K562 (cell line): ENCODE measurements around the gene SLC2A10. TPM values are rescaled to one million over a fixed set of nuclear protein-coding genes. Genes with fewer than 3 reads are reported as not detected.
A peak's percentile ranks its signal among the peaks of the same experiment; 100 is the strongest.

Experiments used
- FOXJ2 ChIP-seq: fragments of 200-800 bp; sonication (Bioruptor generic); IDR thresholded peaks from 2 replicates; pipeline ENCODE4 v1.6.1; 2016; ENCODE audit warnings: missing genetic modification characterization, missing compliant biosample characterization
- MYC ChIP-seq, 2 experiments: fragments of 250-450 bp in 1 of 2; sonication (Bioruptor Pico) in 1 of 2; IDR thresholded peaks; 2 replicates each; pipeline versions ENCODE4 v1.5.1 to v1.6.1; 2012 to 2021; ENCODE audit warnings: low read depth in 2 of 2, borderline replicate concordance in 1 of 2, improper control_type of control experiment in 1 of 2, low read length in 1 of 2, mild to moderate bottlenecking in 1 of 2, moderate library complexity in 1 of 2
- MYNN ChIP-seq, 2 experiments: sonication (generic); formaldehyde crosslinking in 1 of 2; IDR thresholded peaks; 2 replicates each; pipeline versions ENCODE4 v1.5.0 to v1.6.1; 2016 to 2020; ENCODE audit warnings: antibody characterized with exemption in 1 of 2, missing genetic modification reagents in 1 of 2
- OTX1 ChIP-seq: fragments of 450-650 bp; formaldehyde crosslinking; IDR thresholded peaks from 2 replicates; pipeline ENCODE4 v1.4.0; 2022; ENCODE audit warnings: mild to moderate bottlenecking
- RAD51 ChIP-seq: fragments of 450-650 bp; IDR thresholded peaks from 2 replicates; pipeline ENCODE4 v1.7.1; 2016; ENCODE audit warnings: low read depth, mild to moderate bottlenecking, borderline replicate concordance
- polyA plus RNA-seq, 8 experiments: library from polyadenylated mRNA; depleted of rRNA in 4 of 8; stranded (reverse) in 5 of 8; unstranded in 3 of 8; fragments of >200 nt; fragmentation: Nextera tagmentation in 2 of 8; fragmentation: Illumina TruSeq in 1 of 8; extraction: Ambion mirVana in 2 of 8; extraction: Trizol in 1 of 8; gene quantifications; 2 replicates each; pipeline versions ENCODE4 v1.2.1 to v1.2.3, GENCODE V29; 2011 to 2014; ENCODE audit warnings: inconsistent platforms in 1 of 8, missing spikeins in 1 of 8
- total RNA-seq, 7 experiments: library from RNA; depleted of rRNA in 6 of 7; stranded (reverse); fragments of >200 nt in 6 of 7; fragmentation: Illumina TruSeq in 2 of 7; extraction: Trizol in 2 of 7; gene quantifications; 2 replicates each; pipeline versions ENCODE4 v1.2.1 to v1.2.3, GENCODE V29; 2011 to 2021; ENCODE audit warnings: low replicate concordance in 1 of 7
- TF ChIP-seq, protein P1 (sequence below): conservative IDR thresholded peaks from 2 replicates; pipeline ENCODE4 v1.6.1; 2011; ENCODE audit warnings: low read depth, mild to moderate bottlenecking, low read length; ENCODE audit not compliant: control insufficient read depth
- TF ChIP-seq, protein P2 (sequence below): fragments of 450-650 bp; IDR thresholded peaks from 2 replicates; pipeline ENCODE4 v1.6.1; 2016; ENCODE audit warnings: low read depth, mild to moderate bottlenecking, moderate library complexity
- TF ChIP-seq, protein P3 (sequence below): sonication (generic); formaldehyde crosslinking; IDR thresholded peaks from 2 replicates; pipeline ENCODE4 v1.8.0; 2022; ENCODE audit warnings: mild to moderate bottlenecking, missing genetic modification reagents, borderline replicate concordance
- TF ChIP-seq, protein P4 (sequence below), 2 experiments: fragments of 450-650 bp; IDR thresholded peaks; 2 replicates each; pipeline ENCODE4 v1.6.1; 2018; ENCODE audit warnings: mild to moderate bottlenecking in 2 of 2, low read depth in 1 of 2; ENCODE audit not compliant: partially characterized antibody in 2 of 2

The SLC2A10 gene
- total and polyA plus RNA-seq, 9 of the 15 experiments (the other 6 are each of a cell fraction or from before 2014, with no cell fraction given): 0.01 to 1.8 (median 0.10) TPM

GRCh38 chr20:46683939-46684750, 25.3 kb upstream of the SLC2A10 start (continued):
- TF ChIP-seq, protein P1, sequence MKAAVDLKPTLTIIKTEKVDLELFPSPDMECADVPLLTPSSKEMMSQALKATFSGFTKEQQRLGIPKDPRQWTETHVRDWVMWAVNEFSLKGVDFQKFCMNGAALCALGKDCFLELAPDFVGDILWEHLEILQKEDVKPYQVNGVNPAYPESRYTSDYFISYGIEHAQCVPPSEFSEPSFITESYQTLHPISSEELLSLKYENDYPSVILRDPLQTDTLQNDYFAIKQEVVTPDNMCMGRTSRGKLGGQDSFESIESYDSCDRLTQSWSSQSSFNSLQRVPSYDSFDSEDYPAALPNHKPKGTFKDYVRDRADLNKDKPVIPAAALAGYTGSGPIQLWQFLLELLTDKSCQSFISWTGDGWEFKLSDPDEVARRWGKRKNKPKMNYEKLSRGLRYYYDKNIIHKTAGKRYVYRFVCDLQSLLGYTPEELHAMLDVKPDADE: 0 out of 2 replicates have a peak, but pooled peaks have one; percentile 39
- TF ChIP-seq, protein P2, sequence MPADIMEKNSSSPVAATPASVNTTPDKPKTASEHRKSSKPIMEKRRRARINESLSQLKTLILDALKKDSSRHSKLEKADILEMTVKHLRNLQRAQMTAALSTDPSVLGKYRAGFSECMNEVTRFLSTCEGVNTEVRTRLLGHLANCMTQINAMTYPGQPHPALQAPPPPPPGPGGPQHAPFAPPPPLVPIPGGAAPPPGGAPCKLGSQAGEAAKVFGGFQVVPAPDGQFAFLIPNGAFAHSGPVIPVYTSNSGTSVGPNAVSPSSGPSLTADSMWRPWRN: no peak
- TF ChIP-seq FOXJ2 (tag) (no peak), MYC (IDR thresholded peaks at IDR 0.05; ENCODE audit: low read depth, low read length) (peak; percentile 94), MYC (CRISPR knock-in tag; IDR thresholded peaks at IDR 0.05; ENCODE audit: borderline replicate concordance, low read depth) (0 out of 2 replicates have a peak, but pooled peaks have one; percentile 22), RAD51 (peak; percentile 95), OTX1 (CRISPR knock-in tag) (0 out of 2 replicates have a peak, but pooled peaks have one; percentile 11), MYNN (IDR thresholded peaks at IDR 0.05) (peak; percentile 34; the same call in 1 of the 2 replicates), MYNN (CRISPR knock-in tag; IDR thresholded peaks at IDR 0.05) (no peak)
- TF ChIP-seq, protein P3, sequence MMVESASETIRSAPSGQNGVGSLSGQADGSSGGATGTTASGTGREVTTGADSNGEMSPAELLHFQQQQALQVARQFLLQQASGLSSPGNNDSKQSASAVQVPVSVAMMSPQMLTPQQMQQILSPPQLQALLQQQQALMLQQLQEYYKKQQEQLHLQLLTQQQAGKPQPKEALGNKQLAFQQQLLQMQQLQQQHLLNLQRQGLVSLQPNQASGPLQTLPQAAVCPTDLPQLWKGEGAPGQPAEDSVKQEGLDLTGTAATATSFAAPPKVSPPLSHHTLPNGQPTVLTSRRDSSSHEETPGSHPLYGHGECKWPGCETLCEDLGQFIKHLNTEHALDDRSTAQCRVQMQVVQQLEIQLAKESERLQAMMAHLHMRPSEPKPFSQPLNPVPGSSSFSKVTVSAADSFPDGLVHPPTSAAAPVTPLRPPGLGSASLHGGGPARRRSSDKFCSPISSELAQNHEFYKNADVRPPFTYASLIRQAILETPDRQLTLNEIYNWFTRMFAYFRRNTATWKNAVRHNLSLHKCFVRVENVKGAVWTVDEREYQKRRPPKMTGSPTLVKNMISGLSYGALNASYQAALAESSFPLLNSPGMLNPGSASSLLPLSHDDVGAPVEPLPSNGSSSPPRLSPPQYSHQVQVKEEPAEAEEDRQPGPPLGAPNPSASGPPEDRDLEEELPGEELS (CRISPR knock-in tag): no peak
- TF ChIP-seq, protein P4, sequence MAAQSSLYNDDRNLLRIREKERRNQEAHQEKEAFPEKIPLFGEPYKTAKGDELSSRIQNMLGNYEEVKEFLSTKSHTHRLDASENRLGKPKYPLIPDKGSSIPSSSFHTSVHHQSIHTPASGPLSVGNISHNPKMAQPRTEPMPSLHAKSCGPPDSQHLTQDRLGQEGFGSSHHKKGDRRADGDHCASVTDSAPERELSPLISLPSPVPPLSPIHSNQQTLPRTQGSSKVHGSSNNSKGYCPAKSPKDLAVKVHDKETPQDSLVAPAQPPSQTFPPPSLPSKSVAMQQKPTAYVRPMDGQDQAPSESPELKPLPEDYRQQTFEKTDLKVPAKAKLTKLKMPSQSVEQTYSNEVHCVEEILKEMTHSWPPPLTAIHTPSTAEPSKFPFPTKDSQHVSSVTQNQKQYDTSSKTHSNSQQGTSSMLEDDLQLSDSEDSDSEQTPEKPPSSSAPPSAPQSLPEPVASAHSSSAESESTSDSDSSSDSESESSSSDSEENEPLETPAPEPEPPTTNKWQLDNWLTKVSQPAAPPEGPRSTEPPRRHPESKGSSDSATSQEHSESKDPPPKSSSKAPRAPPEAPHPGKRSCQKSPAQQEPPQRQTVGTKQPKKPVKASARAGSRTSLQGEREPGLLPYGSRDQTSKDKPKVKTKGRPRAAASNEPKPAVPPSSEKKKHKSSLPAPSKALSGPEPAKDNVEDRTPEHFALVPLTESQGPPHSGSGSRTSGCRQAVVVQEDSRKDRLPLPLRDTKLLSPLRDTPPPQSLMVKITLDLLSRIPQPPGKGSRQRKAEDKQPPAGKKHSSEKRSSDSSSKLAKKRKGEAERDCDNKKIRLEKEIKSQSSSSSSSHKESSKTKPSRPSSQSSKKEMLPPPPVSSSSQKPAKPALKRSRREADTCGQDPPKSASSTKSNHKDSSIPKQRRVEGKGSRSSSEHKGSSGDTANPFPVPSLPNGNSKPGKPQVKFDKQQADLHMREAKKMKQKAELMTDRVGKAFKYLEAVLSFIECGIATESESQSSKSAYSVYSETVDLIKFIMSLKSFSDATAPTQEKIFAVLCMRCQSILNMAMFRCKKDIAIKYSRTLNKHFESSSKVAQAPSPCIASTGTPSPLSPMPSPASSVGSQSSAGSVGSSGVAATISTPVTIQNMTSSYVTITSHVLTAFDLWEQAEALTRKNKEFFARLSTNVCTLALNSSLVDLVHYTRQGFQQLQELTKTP (IDR thresholded peaks at IDR 0.05; ENCODE audit: low read depth in 1 of 2, partially characterized antibody in 2 of 2): peak in 1 of 2 experiments; percentile 20
